Fibroblast of skin of abdomen (primary cell): ENCODE data around the gene LRRN4CL.
A peak's percentile ranks its signal among the peaks of the same experiment; 100 is the strongest.
"Not testable (repeated sequence)": the region's sequence is repeated elsewhere in the genome, so short reads cannot be mapped to it uniquely, and the experiment has no call there.

ENCODE experiments used
- DNase-seq: peaks from one replicate; pipeline ENCODE4 v3.0.0-alpha.2; 2013

The LRRN4CL gene

DNA sequence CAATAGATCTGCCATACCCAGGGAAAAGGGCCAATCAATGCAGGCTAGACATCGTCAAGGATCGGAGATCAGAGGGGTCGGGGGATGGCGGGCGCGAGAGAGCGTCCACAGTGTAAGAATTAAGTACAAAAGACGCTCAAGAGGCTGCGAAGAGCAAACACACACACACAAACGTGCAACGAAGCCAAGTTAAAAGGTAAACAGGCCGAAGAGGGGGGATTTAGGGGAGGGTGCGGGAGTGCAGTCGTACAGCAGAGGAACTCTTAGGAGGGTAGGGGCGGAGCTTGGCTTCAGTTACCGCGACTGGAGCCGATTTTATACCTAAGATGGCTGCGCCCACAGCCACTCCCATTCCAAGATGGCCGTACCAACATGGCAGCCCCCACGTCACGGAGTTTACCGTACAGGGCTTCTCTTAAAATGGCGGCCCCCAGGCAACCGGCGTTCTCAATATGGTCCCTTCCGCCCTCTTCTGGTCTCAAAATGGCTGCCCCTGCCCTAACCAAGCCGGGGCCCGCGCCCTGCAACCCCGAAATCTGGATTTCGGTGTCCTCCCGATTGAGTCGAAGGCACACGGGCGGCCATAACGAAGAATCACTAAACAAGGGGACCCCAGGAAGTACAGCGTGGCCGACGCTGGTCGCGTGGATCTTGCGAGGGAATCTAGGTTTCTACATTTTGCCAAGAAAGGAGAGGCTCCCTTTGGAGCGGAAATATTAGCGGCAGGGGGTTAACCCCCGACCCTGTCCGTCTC lies 20.1 kb upstream of the LRRN4CL start:
- peak; percentile 98 for DNase-seq

DNA sequence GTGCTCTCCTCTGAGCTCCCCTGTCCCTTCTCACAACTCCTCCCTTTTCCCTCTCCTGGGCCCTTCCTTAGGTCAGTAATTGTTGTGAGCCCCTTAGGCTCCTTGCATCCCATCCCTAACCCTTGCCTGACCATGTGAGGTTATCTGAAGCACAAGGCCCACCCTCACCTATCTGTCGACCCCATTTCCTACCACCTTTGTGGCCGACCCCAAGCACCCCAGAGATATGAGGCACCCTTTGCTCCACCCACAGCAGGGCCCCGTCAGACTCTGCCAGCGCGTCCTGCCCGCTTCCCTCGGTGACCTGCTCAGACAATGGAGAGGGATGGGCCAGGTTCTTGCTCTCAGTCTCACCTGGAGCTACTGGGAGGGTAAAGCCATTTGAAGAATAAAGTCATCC lies 19.5 kb upstream of the LRRN4CL start:
- no peak for DNase-seq

DNA sequence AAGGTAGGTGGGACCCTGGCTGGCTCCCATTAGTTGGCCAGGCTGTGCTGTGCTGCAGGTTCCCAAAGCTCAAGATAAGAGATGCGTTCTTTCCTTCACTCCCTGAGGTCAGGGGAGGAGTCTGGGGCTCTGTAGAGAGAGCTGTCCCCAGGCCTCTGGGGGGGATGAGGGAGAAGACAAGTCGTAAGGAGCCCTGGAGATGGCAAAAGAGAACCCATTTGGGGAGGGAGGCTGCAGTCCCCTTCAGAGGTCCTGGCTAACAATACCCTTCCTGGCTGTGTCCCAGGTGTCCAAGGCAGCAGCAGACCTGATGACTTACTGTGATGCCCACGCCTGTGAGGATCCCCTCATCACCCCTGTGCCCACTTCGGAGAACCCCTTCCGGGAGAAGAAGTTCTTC lies 19.1 kb upstream of the LRRN4CL start:
- DNase-seq: no peak

DNA sequence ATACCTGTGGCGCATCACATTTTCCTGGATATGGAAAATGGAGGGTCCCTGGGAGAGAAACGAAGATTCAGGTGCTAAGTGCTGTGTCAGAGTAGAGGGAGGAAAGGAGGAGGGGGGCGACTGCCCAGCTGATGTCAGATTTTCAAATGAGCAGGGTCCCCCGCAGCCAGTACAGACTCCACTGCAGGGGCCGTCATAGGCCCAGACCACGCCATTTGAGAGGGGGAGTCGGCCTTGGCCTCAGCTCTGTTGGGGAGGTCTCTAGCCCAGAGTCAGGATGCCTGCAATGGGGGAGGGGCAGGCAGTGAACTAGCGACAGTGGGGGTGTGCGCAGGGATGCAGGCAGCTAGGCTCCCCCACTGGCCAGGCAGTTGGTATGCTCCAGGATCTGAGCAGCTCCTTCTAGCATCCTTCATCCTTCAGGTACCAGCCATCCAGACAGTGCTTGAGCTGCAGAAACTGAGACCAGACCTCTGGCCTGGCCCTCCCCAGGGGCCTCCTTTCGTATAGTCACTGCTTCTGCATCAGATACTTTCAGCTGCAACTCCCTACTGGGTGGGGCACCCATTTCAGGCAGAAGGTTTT lies 18.0 kb upstream of the LRRN4CL start, which contains the start of the genes BSCL2 and GNG3:
Gene BSCL2 (minus strand): TSS at position 148 of the 585 bp plus-strand sequence. CDS start 229 bp downstream, outside the sequence.
Gene GNG3 (plus strand): TSS at position 400 of the 585 bp plus-strand sequence. CDS start 620 bp downstream, outside the sequence.
- no peak for DNase-seq

DNA sequence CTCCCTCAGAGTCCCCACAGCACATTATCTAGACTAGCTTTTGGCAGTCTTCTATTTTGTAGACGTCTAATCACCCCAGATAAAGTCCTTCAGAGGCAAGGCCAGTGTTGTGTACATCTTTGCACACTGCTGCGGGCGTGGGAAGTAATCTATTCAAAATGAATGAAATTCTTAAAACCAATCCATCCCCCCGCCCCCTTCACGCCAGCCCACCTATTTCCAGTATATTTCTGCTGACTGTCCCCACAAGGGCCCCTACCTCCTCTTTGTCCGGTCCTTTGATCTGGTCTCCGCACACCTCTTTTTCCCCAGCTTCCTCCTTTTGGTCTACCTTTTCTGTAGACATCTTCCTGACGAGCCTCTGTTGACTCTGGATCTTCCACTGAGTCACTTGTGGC lies 17.5 kb upstream of the LRRN4CL start:
- DNase-seq: no peak

DNA sequence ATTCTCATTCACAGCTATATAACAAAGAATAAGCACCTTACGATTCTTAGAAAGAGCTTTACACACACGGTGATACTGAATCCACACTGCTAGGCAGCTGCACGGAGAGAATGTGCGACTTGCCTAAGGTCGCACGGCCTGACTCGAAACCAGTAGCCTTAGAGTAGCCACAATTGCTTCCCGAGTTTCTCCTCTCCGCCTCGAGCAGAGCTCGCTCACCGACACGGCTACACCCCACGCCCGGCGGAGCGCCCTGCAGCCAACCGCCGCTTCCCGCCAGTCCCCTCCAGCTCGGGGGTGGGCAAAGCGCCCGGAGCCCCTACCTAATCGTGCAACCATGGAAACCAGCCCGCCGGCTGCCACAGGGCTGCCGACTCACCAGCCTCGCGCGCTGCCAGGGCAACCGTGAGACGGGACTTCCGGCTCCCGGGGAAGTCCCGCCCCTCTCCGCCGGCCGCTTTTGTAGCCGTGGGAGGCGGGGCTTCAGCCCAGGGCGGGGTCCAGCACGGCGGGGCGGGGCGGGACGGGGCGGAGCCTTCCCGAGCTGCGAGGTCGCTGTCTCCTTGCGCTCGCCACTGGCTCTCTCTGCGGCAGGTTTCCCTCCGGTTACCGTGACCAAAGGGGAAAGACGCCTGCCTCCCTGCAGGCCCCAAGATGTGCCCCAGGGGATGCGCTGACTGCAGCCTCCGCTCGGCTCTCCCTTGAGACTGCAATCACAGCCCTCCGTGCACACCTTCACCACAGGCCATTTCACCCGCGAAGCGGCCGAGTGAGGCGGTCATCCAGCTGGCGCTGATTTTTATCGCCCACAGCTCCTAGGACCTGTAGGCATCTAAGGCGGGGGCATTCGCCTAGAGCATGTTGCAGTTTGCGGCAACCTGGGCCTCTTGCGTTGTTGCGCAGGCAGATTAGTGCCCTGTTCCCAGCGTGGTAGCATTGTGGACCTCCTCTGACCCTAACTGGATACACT lies 16.8 kb upstream of the LRRN4CL start:
- peak; percentile 93 for DNase-seq

DNA sequence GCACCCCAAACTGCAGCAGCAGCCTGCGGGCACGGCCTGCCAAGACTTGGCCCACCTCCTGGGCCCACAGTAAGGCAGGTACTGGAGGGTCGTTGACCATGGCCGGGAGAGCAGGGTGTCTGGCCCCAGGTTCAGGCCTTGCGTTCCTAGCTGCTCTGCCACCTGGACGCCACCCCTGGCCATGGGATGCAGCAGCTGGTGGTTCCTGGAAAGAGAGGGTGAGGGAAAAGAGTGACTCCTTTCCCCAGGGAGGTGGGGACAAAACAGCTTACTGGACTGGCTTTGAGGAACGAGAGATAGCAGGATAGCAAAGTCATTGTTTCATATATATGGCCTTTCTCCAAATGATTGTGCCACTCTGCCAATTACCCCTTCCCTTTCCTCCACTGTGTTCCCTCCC lies 16.1 kb upstream of the LRRN4CL start:
- DNase-seq: no peak

DNA sequence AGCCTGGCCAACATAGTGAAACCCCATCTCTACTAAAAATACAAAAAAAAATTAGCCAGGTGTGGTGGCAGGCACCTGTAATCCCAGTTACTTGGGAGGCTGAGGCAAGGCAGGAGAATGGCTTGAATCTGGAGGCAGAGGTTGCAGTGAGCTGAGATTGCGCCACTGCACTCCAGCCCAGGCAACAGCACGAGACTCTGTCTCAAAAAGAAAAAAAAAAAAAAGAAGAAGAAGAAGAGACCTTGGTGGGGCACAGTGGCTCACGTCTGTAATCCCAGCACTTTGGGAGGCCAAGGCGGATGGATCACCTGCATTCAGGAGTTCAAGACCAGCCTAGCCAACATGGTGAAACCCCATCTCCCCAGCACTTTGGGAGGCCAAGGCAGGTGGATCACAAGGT lies 14.6 kb upstream of the LRRN4CL start:
- DNase-seq: not testable (repeated sequence)

DNA sequence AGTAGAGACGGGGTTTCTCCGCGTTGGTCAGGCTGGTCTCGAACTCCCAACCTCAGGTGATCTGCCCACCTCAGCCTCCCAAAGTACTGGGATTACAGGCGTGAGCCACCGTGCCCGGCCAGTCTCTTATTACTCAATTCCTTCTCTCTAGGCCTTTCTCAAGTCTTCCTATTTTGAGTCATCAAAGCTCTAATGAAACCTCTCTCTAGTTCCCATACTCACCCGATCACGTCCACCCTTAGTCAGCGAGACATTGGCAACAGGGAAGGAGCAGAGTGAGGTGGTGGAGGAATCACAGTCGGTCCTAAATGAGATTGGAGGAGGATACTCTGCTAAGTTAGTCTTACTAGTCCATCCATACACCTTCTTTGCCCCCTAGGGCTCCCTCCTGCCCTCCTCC lies 12.9 kb upstream of the LRRN4CL start:
- no peak for DNase-seq

DNA sequence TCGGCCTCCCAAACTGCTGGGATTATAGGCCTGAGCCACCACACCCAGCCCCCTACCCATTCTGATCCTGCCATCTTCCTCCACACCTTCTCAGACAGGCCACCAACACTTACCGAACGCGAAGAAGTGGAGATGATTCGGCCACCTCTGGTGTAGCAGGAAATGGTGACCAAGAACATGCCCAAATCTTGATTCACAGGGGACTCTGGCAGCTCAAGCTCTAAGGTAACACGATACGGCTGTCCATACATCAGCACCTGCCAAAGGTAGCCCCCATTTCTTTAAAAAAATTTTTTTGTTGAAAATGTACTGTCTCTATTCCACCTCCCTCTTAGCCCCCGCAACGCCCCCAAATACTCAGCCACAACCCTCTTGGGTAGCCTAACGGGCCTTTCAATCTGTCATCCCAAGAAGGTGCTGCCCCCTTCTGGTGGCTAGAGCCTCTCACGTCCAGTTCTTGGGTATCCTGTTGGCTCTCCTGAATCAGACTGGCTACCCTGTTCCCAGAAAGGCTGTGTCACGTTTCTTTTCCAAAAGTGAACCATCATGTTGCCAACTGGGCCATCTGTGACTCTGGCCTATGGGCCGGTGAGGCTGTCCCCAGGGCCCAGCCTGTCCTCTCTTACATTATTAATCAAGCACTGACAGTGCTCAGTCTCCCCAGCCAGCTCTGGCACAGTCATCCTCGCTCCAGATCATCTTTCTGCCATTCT lies 5.3 kb upstream of the LRRN4CL start:
- DNase-seq: peak; percentile 71

DNA sequence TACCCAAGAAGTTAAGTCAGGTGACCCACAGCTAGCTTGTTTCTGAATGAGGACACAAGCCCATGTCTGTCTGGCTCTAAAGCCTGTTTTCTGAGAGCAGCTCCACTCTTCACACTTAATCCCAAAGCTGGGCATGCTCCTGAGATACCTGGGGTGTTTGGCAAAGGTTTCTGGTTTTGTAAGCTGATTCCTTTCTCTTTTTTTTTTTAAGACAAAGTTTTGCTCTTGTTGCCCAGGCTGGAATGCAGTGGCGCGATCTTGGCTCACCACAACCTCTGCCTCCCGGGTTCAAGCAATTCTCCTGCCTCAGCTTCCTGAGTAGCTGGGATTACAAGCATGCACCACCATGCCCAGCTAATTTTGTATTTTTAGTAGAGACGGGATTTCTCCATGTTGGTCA lies 4.3 kb upstream of the LRRN4CL start:
- not testable (repeated sequence) for DNase-seq

DNA sequence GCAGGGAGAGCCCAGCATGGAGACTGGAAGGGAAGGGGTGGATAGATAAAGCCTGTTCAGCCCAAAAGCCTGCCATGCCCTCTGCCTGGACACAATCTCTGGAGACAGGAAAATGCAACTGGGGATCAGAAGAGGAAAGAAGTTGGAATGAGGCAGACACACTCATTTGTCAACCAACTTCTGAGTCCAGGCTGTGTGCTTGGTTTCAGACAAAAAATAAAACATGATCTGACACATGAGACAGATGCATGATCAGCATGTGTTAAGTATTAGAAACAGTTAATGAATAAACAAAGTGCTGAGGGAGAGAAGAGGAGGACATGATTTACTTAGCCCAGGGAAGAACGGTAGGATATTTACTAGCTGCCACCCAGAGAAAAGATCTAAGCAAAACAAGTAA lies 839 bp downstream of the LRRN4CL start:
- DNase-seq: no peak

DNA sequence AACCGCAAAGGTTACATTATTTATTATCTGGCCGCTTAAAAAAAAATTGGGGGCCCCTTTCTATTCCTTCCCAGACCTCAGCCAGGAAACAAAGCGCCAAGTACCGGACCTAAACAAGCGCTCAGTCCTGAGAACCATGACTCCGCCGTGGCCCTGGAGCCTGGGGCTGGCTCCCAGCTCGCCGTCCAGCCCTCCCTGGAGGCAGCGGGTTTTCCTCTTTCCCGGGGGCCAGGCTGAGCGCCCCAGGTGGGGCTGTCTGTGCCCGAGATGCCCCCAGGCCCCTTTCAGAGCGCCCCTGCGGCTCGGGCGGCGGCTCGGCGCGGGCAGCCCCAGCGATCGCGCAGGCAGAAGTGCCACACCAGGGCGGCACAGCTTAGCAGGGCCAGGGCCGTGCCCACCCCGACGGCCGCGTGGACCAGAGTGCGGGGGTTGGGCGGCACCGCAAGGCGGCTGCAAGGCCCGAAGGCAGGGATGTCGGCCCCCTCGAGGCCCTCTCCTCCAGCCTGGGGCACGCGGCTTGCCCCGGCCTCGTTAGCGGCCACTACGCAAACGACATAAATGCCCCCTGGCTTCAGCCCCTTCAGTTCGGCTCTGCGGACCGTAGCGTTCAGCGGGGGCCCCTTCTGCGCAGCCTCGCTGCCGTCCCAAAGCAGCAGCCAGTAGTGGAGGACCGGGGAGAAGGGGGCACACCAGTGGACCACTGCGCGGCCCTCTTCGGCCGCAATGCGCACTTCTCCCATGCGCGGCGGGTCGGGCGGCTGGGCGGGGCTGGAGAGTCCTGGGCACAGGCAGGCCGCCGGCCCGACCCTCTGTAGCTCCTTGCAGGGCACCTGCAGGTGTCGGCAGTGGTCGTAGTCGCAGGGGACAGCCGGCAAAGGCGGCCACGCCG lies 1.6 kb downstream of the LRRN4CL start:
- DNase-seq: no peak

DNA sequence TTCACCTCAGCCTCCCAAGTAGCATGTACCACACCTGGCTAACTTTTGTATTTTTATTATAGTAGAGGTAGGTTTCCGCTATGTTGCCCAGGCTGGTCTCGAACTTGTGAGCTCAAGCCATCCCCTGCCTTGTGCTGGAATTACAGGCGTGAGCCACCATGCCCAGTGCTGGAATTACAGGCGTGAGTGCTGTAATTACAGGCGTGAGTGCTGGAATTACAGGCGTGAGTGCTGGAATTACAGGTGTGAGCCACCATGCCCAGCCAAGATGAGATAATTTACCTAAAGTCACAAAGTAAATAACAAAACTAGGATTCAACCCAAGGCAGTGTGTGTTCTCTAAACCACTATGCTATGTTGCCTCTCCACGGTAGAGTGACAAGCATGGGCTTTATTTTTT lies 6.8 kb downstream of the LRRN4CL start:
- DNase-seq: no peak

DNA sequence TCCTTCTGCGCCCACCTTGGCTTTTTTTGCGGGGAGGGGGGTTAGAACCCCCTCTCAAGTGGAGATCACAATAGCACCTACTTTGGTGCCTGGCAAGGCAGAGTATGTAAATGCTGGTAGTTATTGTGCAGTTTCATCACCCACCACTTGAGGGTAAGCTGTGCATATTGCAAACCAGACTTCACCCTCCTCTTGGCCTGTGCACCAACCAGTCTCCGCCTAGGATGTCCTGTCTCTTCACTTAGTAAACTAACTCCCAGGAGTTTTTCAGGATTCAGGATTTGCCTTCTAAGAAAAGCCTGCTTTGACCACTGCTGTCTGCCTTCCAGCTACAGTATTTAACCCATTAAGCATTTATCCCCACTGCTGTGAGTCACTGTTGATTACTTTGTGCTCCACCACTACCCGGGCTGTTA lies 8.5 kb downstream of the LRRN4CL start:
- peak; percentile 78 for DNase-seq

DNA sequence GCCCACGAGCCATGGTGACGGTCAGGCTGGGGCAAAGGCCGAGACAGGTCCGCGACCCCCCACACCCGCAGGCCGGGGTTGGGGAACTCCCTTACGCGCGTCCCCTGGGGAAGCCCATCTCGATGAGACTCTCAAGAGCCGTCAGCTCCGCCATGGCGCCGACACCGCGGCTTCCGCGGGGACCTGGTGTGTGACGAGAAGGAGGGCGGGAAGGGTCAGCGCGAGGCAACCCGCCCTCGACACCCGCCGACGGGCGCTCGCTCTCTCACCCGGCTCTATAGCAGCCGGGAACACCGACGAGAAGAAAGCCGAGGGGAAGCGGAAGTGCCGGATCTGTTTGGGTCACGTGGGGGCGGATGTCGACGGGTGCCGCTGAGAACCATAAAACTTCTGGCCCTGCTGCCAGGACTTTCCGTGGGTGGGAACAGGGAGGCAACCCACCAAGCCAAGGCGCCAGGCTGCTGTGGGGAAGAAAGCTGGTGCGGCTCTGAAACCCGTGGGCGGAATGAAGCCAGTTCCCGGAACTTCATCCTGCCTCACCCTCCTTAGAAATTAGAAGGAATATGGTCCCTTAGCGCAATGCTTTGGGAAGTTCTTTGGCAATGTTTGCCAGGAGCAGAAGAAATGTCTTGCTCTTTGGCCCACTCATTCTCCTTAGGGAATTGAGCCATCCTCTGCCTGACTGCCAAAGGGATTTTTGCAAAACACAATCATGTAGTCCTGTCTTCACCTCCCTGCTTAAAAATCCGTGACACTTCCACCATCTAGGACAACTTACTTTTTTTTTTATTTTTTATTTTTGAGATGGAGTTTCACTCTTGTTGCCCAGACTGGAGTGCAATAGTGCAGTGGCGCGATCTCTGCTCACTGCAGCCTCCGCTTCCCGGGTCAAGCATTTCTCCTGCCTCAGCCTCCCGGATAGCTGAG lies 10.3 kb downstream of the LRRN4CL start, which contains the start of gene UBXN1:
Gene UBXN1 (minus strand): TSS at position 304 of the 927 bp plus-strand sequence. CDS start 150 bp downstream, at position 154.
- DNase-seq: peak; percentile 87

DNA sequence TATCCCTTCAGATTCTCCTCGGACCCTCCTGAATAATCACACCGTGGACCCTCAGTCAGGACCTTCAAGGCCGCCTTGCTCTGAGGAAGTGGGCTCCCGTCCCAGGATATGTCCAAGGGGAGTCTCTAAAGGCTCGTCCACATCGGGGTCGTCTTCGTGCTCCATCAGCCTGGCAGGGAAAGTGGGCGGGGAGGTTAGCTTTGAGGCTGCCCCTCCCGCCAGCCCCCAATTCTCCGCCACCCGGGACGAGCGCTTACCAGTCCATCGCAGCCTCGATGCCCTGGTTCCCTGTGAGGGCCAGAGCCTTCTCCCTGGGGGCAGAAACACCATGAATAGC lies 10.9 kb downstream of the LRRN4CL start:
- no peak for DNase-seq

DNA sequence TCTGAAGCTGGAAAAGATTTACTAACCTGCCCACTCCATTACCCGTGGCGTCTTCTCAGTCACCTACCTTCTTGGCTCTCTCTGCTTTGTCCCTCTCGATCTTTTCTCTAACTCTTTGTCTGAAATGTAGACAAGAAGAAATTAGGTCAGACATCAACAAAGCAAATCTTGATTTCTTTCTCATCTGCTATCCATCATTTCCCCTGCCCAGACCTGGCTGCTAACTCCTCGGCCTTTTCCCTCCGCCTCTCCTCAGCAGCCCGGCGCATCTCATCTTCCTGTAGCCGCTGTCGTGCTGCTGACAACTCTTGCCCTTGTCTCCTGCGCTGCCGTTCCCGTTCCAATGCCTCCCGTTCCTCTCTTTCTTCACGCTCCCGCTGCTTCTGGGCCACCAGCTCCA lies 11.6 kb downstream of the LRRN4CL start:
- DNase-seq: no peak

DNA sequence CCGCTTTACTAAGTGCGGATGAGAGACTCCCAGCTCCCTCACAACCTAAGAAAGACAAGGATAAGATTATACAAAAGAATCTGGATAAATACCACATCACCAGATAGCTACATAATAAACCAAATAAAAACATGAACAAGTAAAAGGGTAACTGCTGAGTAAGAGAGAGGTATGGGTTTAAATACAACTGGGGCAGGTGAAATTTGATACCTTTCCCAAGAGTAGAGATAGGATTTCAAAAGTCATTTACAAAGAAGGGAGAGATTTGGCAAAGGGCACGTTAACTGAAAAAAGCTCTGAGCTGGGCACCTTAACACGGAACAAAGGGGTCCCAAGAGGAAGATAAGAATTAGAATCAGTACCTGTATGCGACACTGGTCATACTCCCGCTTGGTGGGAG lies 12.2 kb downstream of the LRRN4CL start:
- DNase-seq: no peak

DNA sequence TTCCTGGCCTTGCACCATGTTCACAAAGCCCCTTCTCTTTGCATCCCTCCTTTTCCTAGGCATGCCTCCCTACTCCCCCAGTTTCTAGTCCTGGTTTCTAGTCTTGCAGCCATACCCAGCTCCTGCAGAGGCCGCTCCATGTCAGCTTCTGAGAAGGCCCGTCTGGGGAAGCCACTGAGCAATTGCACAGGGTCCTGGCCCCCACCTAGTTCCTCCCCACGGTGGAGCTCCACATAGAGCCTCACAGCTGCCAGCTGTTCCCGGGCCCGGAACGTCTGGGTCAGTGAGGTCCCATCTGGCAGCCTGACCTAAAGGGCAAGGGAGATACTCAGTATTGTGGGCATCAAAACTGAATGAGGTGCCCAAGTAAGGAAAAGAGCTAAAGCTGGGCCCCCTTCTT lies 12.6 kb downstream of the LRRN4CL start:
- no peak for DNase-seq
